ENCODE data around the gene MYL3. TPM values are rescaled to one million over a fixed set of nuclear protein-coding genes. Genes with fewer than 3 reads are reported as not detected.
A peak's percentile ranks its signal among the peaks of the same experiment; 100 is the strongest.

MYL3 gene
- polyA plus RNA-seq, 4 donors, result 1.4 to 81.6 (median 24.2) TPM

DNA sequence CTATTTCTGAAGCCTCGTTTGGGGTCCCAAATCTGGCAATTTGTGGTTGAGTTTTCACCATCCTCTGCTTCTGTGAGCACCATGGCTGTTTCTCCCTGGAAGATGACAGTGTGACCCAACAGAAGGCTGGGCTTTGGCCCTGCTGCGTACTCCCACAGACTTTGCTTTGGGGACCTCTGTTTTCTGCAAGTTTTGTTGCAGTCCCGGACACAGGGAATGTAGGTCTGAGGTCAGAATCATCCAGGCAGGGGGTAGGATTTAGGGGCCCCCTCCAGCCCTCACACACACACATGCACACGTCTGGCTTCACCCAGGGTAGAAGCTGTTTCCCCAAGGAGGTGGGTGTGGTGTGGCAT, 20.6 kb upstream of the MYL3 start:
- DNase-seq, result no peak
- H3K4me3 ChIP-seq (ENCODE audit: low read depth in 1 of 3, low read length in 3 of 3), result peak overlapping the region in 2 of 3 donors; percentile 27 to 34
- H3K36me3 ChIP-seq (ENCODE audit: control insufficient read depth in 3 of 3, insufficient read depth in 2 of 3, low read depth in 1 of 3, low read length in 3 of 3), result peaks cover 0 to 7% (median 0%) of the 10 kb centered on the region in 3 donors
- no peaks in the 10 kb centered on the region for H3K9me3 ChIP-seq (ENCODE audit: control insufficient read depth in 2 of 2, insufficient read depth in 1 of 2, low read depth in 1 of 2, low read length in 1 of 2)
- no peak for FAIRE-seq
- H3K27me3 ChIP-seq (ENCODE audit: control insufficient read depth in 3 of 3, insufficient read depth in 3 of 3, low read length in 3 of 3), result peaks cover 3 to 44% (median 10%) of the 10 kb centered on the region in 3 donors
- H3K27ac ChIP-seq (ENCODE audit: low read depth in 1 of 3, low read length in 2 of 3), result no peak overlapping the region
- WGBS, 3 donors, result 38 to 61% (median 55%) methylated on average over 4 of the region's 4 CpGs
- peaks cover 0 to 21% (median 0%) of the 10 kb centered on the region in 3 donors for H3K4me1 ChIP-seq (ENCODE audit: control insufficient read depth in 3 of 3, insufficient read depth in 2 of 3, low read depth in 1 of 3, low read length in 2 of 3)

DNA sequence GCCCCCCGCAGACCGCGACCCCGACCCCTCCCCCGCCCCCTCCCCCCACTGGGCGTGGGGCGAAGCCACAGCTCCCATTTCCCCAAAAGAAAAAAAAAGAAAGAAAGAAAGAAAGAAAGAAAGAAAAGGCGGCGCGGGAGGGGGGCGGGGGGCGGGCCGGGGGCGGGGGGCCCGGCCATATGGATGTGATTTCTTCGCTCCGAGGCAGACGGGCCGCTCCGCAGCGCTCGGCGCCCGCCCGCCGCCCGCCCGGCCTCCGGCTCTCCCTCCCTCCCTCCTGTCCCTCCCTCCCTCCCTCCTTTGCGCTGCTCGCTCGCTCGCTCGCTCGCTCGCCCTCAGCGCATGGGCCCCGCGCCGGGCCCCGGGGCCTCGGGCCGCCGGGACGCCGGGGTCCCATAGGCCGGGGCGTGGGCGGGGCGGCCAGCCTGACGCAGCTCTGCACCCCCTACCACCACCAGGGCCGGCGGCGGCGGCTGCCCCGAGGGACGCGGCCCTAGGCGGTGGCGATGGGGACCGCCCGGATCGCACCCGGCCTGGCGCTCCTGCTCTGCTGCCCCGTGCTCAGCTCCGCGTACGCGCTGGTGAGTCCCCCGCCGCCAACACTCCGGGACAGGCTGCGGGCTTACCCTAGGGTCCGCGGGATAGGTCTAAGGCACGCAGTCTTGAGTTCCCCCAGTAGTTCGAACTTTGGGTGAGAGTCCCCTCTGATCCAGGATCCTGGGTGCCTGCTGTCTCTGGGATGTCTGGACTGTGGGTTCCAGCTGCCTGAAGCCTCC, 20.0 kb upstream of the MYL3 start:
- DNase-seq (peak in 1 of 2 donors; percentile 67), FAIRE-seq (no peak)
- Histone ChIP-seq H3K9me3 (ENCODE audit: control insufficient read depth in 2 of 2, insufficient read depth in 1 of 2, low read depth in 1 of 2, low read length in 1 of 2) (no peaks in the 10 kb centered on the region), H3K27me3 (ENCODE audit: control insufficient read depth in 3 of 3, insufficient read depth in 3 of 3, low read length in 3 of 3) (peaks cover 3 to 44% (median 10%) of the 10 kb centered on the region in 3 donors), H3K27ac (ENCODE audit: low read depth in 1 of 3, low read length in 2 of 3) (peak overlapping the region in 1 of 3 donors; percentile 67), H3K4me1 (ENCODE audit: control insufficient read depth in 3 of 3, insufficient read depth in 2 of 3, low read depth in 1 of 3, low read length in 2 of 3) (peaks cover 0 to 27% (median 0%) of the 10 kb centered on the region in 3 donors), H3K36me3 (ENCODE audit: control insufficient read depth in 3 of 3, insufficient read depth in 2 of 3, low read depth in 1 of 3, low read length in 3 of 3) (peaks cover 0 to 7% (median 0%) of the 10 kb centered on the region in 3 donors), H3K4me3 (ENCODE audit: low read depth in 1 of 3, low read length in 3 of 3) (peak overlapping the region in 2 of 3 donors; percentile 34 to 50)
- WGBS, 3 donors, result 2 to 9% (median 3%) methylated on average over 18 to 77 of the region's 78 CpGs

DNA sequence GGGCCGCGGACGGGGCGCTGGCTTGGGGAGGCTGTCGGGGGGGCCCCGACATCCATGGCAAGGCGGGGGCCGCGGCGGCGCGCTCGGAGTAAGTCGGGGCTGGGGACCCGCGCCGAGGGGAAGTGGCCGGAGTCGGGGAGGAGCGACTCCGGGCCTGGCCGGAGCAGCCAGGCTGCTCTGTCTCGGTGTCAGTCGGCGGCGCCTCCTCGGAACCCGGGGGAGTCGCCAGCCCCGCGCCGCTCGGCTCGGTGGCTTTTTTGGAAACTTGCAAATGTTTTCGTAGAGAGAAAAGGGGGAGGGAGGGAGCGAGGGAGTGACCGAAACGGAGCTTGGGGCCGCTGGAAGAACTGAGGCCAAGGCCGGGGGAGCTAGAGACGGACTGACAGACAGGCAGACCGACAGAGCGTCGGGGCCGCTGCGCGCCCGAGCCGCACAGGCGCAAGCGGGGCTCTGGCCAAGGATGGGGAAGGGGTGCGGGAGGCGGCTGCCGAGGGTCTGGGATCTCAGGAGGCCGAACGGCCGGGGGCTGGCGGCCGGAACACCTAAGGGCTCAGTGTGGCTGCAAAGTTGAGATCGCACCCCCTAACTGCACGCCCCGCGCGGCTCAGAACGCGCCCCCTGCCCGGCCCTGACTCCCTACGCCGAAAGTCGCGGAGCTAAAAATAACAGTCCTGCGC, 19.3 kb upstream of the MYL3 start:
- Histone ChIP-seq H3K27me3 (ENCODE audit: control insufficient read depth in 3 of 3, insufficient read depth in 3 of 3, low read length in 3 of 3) (peaks cover 3 to 44% (median 10%) of the 10 kb centered on the region in 3 donors), H3K4me1 (ENCODE audit: control insufficient read depth in 3 of 3, insufficient read depth in 2 of 3, low read depth in 1 of 3, low read length in 2 of 3) (peaks cover 0 to 34% (median 0%) of the 10 kb centered on the region in 3 donors), H3K9me3 (ENCODE audit: control insufficient read depth in 2 of 2, insufficient read depth in 1 of 2, low read depth in 1 of 2, low read length in 1 of 2) (no peaks in the 10 kb centered on the region), H3K4me3 (ENCODE audit: low read depth in 1 of 3, low read length in 3 of 3) (peak overlapping the region; percentile 31 to 50 (median 34)), H3K36me3 (ENCODE audit: control insufficient read depth in 3 of 3, insufficient read depth in 2 of 3, low read depth in 1 of 3, low read length in 3 of 3) (peaks cover 0 to 7% (median 0%) of the 10 kb centered on the region in 3 donors), H3K27ac (ENCODE audit: low read depth in 1 of 3, low read length in 2 of 3) (peak overlapping the region in 2 of 3 donors; percentile 15 to 67)
- 0 to 2% (median 1%) methylated on average over 48 to 72 of the region's 72 CpGs for WGBS, 3 donors
- FAIRE-seq (no peak), DNase-seq (peak in 1 of 2 donors; percentile 57)

DNA sequence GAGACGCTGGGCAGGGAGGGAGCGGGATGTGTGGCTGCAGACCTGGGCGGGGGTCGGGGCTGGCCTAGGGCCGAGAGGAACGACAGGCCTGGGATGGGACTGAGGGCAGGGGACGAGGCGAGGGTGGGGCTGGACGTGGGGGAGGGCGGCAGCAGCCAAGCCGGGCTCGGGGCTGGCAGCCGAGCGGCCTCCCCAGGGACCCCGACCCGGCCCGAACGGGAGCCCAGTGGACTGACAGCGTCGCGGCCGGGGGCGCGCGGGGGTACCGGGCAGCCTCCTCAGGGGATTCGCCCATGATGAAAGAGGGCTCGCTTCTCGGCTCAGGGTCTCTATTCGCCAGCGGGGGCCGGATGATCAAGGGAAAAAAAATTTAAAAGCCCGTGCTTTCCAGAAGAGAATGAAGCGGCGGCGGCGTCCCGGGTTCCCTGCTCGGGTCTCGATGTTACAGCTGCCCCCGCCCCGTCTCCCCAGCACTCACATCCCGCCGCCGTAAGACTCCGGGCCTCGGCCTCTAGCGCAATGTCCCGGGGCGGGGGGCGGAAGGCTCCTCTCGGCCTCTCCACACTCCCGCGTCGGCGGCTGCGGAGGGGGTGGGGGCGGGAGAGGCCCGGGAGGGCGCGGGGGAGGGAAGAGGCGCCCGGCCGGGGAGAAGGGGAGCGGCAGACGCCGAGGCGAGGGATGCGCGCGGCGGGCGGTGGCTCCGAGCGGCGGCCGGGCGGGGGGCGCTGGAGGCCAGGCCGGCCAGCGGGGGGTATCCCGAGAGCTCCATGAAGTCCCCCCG, 18.5 kb upstream of the MYL3 start:
- peak in 1 of 2 donors; percentile 55 for DNase-seq
- 2 to 7% (median 4%) methylated on average over 30 to 83 of the region's 83 CpGs for WGBS, 3 donors
- FAIRE-seq, result no peak

DNA sequence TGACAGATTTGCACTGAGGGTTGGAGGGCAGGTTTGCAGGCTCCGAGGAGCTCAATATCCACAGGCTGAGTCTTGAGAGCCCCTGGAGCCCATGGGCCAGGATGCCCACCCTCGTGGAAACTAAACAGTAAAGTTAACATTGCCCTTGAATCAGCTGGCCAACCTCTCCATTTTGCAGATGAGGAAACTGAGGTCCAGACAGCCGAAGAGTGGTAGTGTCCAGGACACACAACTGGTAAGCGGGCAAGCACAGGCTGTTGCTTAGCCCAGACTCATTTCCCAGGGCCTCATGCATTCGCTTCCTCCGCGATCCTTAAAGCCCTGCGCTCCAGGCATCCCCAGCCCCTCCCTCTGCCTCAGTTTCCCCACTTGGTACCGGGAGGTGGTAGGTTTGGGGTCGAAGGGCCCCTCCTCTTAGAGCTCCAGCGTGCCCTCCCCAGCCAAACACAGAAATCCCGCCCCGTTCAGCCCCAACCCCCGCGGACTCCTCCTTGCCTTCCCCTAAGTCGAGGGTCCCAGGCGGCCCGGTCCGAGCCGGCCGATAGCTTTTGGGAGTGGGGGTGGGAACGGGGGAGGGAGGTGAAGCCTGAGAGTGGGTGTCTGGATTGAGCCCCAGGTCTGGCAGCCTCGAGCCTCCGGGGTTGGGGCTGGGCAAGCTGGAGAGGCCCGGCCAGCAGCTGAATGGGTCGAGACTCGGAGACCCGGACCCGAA, 17.8 kb upstream of the MYL3 start:
- no peak for FAIRE-seq
- H3K36me3 ChIP-seq (ENCODE audit: control insufficient read depth in 3 of 3, insufficient read depth in 2 of 3, low read depth in 1 of 3, low read length in 3 of 3), result peaks cover 0 to 7% (median 0%) of the 10 kb centered on the region in 3 donors
- H3K4me1 ChIP-seq (ENCODE audit: control insufficient read depth in 3 of 3, insufficient read depth in 2 of 3, low read depth in 1 of 3, low read length in 2 of 3), result peaks cover 0 to 49% (median 0%) of the 10 kb centered on the region in 3 donors
- 36 to 41% (median 37%) methylated on average over 27 to 29 of the region's 29 CpGs for WGBS, 3 donors
- peaks cover 3 to 44% (median 10%) of the 10 kb centered on the region in 3 donors for H3K27me3 ChIP-seq (ENCODE audit: control insufficient read depth in 3 of 3, insufficient read depth in 3 of 3, low read length in 3 of 3)
- DNase-seq, result no peak
- peak overlapping the region in 1 of 3 donors; percentile 50 for H3K4me3 ChIP-seq (ENCODE audit: low read depth in 1 of 3, low read length in 3 of 3)
- no peaks in the 10 kb centered on the region for H3K9me3 ChIP-seq (ENCODE audit: control insufficient read depth in 2 of 2, insufficient read depth in 1 of 2, low read depth in 1 of 2, low read length in 1 of 2)
- H3K27ac ChIP-seq (ENCODE audit: low read depth in 1 of 3, low read length in 2 of 3), result no peak overlapping the region

More for the DNA sequence above, 18.5 kb upstream of the MYL3 start:
- peak overlapping the region in 2 of 3 donors; percentile 15 to 57 for H3K27ac ChIP-seq (ENCODE audit: low read depth in 1 of 3, low read length in 2 of 3)
- peaks cover 0 to 41% (median 0%) of the 10 kb centered on the region in 3 donors for H3K4me1 ChIP-seq (ENCODE audit: control insufficient read depth in 3 of 3, insufficient read depth in 2 of 3, low read depth in 1 of 3, low read length in 2 of 3)
- peaks cover 3 to 44% (median 10%) of the 10 kb centered on the region in 3 donors for H3K27me3 ChIP-seq (ENCODE audit: control insufficient read depth in 3 of 3, insufficient read depth in 3 of 3, low read length in 3 of 3)
- no peaks in the 10 kb centered on the region for H3K9me3 ChIP-seq (ENCODE audit: control insufficient read depth in 2 of 2, insufficient read depth in 1 of 2, low read depth in 1 of 2, low read length in 1 of 2)
- peak overlapping the region in 2 of 3 donors; percentile 34 to 50 for H3K4me3 ChIP-seq (ENCODE audit: low read depth in 1 of 3, low read length in 3 of 3)
- H3K36me3 ChIP-seq (ENCODE audit: control insufficient read depth in 3 of 3, insufficient read depth in 2 of 3, low read depth in 1 of 3, low read length in 3 of 3), result peaks cover 0 to 7% (median 0%) of the 10 kb centered on the region in 3 donors

DNA sequence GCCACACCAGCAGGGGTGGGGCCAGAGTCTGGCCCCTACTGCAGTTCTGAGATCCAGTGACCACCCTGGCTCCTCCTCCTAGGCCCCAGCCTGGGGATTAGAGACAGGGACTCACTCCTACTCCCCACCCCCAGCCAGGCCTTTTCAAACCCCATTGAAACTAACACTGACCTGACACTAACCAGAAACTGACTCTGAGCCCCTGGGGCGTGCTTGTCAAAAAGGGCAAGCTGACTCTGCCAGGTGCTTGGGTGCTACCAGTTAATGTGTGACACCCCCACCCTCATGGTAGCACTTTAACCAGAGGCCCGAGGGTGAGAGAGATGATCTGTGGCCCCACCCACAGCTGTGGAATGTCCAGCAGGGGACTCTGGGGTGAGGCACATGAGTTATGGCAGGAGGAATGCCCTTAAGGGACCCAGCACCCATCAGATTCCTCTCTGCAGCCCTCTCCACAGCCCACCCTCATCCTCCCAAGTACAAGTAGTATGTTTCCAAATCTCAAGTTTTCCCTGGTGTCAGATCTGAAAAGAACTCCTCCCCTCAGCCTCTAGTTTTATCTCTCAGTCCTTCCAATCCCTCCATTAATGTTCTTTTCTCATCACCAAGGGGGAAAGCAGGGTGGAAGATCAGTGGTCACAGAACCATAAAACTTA, 15.7 kb upstream of the MYL3 start:
- Histone ChIP-seq H3K27me3 (ENCODE audit: control insufficient read depth in 3 of 3, insufficient read depth in 3 of 3, low read length in 3 of 3) (peaks cover 3 to 32% (median 9%) of the 10 kb centered on the region in 3 donors), H3K4me1 (ENCODE audit: control insufficient read depth in 3 of 3, insufficient read depth in 2 of 3, low read depth in 1 of 3, low read length in 2 of 3) (peaks cover 0 to 61% (median 0%) of the 10 kb centered on the region in 3 donors), H3K36me3 (ENCODE audit: control insufficient read depth in 3 of 3, insufficient read depth in 2 of 3, low read depth in 1 of 3, low read length in 3 of 3) (peaks cover 0 to 2% (median 0%) of the 10 kb centered on the region in 3 donors), H3K4me3 (ENCODE audit: low read depth in 1 of 3, low read length in 3 of 3) (no peak overlapping the region), H3K9me3 (ENCODE audit: control insufficient read depth in 2 of 2, insufficient read depth in 1 of 2, low read depth in 1 of 2, low read length in 1 of 2) (no peaks in the 10 kb centered on the region), H3K27ac (ENCODE audit: low read depth in 1 of 3, low read length in 2 of 3) (peak overlapping the region in 1 of 3 donors; percentile 70)
- WGBS, 3 donors, result 32 to 49% (median 41%) methylated on average over 2 of the region's 2 CpGs
- peak in 1 of 2 donors; percentile 86 for DNase-seq
- no peak for FAIRE-seq

DNA sequence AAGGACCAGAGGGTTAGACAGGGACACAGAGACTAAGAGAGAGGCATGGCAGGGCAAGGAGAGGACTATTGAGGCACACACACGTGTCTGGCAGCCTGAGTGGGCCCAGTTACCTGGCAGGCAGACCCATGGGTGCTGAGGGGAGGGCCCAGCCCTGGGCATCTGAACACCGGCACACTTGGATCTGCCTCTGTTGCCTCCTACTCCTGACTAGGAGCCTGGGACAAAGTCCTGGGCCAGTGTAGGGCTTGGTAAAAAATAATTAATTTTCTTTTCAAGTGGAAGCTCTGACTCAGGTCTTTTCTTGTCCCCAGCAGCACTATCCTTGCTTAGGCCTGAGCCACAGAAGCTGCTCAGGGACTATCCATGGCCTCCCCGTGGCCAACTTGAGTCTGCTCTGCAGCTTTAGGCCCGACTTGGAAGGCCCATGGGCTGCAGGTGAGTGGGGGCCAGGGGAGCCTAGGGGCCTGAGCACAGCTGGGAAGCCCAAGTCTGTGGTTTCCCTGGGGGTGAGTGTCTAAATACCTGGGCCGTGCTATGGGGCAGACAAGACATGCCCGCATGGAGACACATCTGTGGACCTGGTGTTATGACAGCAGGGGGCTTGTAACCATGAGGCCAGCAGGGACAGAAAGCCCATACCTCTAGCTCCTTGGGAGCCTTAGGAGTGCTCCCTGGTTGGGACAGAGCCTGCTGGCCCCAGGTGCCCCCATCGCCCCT, 14.3 kb upstream of the MYL3 start, which contains the start of gene PTH1R:
TSS of gene PTH1R (plus strand) at position 316 of the 720 bp plus-strand sequence. CDS start 5,839 bp downstream, outside the sequence.
- Histone ChIP-seq H3K4me3 (ENCODE audit: low read depth in 1 of 3, low read length in 3 of 3) (no peak within 1 kb of the TSS), H3K4me1 (ENCODE audit: control insufficient read depth in 3 of 3, insufficient read depth in 2 of 3, low read depth in 1 of 3, low read length in 2 of 3) (peaks cover 0 to 61% (median 0%) of the 10 kb centered on the region in 3 donors), H3K27me3 (ENCODE audit: control insufficient read depth in 3 of 3, insufficient read depth in 3 of 3, low read length in 3 of 3) (peaks cover 0 to 35% (median 5%) of the 10 kb centered on the region in 3 donors), H3K9me3 (ENCODE audit: control insufficient read depth in 2 of 2, insufficient read depth in 1 of 2, low read depth in 1 of 2, low read length in 1 of 2) (no peaks in the 10 kb centered on the region), H3K27ac (ENCODE audit: low read depth in 1 of 3, low read length in 2 of 3) (peak within 1 kb of the TSS in 1 of 3 donors; percentile 70), H3K36me3 (ENCODE audit: control insufficient read depth in 3 of 3, insufficient read depth in 2 of 3, low read depth in 1 of 3, low read length in 3 of 3) (peaks cover 0 to 2% (median 0%) of the 10 kb centered on the region in 3 donors)
- FAIRE-seq (no peak), DNase-seq (peak in 1 of 2 donors; percentile 60)
- WGBS, 3 donors, result 71 to 84% (median 72%) methylated on average over 7 of the region's 7 CpGs

Measured in small intestine (tissue), 7 donors.